Urothelium cell line (cell line): Measurements from ENCODE around the gene TSPY2.
"Not testable (repeated sequence)": the region's sequence is repeated elsewhere in the genome, so short reads cannot be mapped to it uniquely, and the experiment has no call there.

Experiments used
- DNase-seq: peaks from one replicate; pipeline ENCODE4 v3.0.0; 2011; ENCODE audit warnings: low spot score, mixed read lengths
- FAIRE-seq: peaks from 2 replicates; lab custom pipeline; 2011; peaks lifted over from hg19 to GRCh38; lab: Jason Lieb, UNC

The TSPY2 gene, protein sequence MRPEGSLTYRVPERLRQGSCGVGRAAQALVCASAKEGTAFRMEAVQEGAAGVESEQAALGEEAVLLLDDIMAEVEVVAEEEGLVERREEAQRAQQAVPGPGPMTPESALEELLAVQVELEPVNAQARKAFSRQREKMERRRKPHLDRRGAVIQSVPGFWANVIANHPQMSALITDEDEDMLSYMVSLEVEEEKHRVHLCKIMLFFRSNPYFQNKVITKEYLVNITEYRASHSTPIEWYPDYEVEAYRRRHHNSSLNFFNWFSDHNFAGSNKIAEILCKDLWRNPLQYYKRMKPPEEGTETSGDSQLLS

DNA sequence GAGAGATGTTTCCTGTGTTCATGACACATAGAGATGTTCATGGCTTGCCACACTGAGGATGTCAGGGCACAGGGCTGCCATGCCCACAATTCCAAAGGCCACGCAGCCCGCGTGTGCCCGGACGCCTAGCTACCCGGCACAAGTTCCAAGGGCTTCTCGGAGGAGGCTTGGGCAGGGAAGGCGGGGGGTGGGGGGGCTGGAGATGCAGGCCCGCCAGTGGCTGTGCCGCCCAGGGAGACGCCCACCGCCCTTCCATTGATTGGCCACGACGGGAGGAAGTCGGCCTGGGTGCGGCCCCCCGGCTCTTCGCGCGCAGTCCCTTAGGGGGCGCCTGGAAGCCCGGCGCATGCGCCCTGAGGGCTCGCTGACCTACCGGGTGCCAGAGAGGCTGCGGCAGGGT, at the start of gene TSPY2:
TSPY2 (plus strand) TSS at position 301 of the 400 bp plus-strand sequence; CDS start at position 347, 46 bp downstream.
- not testable (repeated sequence) for FAIRE-seq

DNA sequence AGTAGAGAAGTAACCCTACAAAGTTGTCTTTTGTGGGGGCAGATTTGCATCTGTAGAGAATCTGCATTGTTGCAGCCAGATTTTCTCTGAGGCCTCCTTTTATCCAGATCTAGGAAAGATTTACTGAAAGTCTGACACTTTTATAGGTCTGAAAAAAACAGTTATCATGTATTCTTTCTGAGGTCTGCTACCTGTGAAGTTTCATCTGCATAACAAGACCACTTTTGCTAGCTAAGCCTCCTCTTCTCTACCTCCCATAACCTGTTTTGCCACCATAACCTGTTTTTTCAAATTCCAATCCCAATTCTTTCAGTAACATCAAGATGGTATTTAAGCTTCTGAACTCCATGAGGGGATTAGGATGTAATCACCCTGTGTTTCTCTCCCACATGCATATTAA, 36.5 kb upstream of the TSPY2 start:
- not testable (repeated sequence) for DNase-seq, FAIRE-seq

More for the DNA sequence above, at the start of gene TSPY2:
- DNase-seq, result not testable (repeated sequence)

DNA sequence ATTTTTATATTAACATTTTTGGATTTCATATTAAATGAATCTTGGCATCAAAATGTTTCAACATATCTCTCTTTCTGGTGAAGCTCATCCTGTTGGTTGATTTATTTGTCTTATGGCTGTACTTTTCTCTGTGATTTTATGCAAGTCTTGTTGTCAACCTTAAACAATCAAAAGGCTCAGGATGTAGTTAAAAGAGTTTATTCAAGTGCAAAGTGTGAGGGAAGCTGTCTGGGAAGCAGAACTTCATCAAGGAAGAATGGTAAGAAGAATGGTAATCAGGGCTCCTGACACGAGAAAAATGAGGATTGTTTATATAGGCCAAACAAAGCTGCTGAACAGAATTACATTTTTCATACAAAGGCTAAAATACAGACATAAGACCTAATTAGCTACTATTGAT, 29.0 kb upstream of the TSPY2 start:
- not testable (repeated sequence) for DNase-seq, FAIRE-seq

DNA sequence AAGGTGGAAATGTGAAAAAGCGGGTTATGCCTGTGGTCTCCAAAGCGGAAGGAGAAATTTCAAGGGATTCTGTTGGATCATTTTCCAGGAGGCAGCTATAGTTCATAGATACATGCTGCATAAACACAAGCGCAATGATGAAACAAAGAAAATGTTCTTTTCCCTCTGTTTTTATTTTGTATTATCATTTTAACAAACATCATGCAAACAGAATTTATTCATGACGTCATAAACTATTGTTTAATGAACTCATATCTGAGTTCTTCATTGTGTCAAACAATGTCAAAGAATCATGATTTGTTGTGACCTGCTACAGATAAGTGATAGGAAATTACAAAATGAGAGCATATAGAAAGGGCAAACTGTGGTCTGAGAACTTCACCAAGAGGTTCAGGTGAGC, 23.8 kb downstream of the TSPY2 start:
- not testable (repeated sequence) for DNase-seq, FAIRE-seq
